ENCODE results near the gene MYL3.

MYL3 gene

DNA sequence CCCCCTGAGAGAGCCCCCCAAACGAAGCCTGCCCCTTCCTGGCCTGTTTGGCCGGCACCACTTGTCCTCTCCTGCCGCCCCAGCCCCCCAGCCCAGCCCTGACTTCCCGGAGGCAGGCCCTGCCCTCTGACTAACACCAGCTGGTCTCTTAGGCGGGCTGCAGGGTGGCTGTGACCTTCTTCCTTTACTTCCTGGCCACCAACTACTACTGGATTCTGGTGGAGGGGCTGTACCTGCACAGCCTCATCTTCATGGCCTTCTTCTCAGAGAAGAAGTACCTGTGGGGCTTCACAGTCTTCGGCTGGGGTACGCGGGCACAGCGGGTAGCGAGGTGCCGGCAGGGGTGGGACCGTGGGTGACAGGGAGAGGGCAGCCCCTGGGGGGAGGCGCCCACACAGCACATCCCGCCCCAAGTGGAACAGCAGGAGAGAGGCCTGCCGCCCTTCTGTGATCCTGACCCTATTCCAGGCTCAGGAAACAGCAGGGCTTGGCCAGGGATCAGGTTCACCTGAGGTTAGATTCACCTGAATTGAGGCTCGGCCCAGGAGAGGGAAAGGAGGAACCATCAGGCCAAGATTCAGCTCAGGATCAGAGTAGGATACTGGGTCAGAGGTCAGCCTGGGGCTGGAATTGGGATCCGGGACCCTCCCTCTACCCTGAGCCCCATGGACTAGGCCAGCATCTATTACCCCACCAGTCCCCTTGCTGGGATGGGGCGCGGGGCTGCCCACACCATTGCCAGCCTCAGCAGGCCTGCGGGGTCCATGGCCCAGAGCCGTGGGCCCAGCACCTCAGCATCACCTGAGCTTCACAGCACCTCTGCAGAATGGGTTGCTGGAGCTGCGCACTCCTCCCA is 36.1 kb upstream of the MYL3 start:
- DNase-seq = no peak

DNA sequence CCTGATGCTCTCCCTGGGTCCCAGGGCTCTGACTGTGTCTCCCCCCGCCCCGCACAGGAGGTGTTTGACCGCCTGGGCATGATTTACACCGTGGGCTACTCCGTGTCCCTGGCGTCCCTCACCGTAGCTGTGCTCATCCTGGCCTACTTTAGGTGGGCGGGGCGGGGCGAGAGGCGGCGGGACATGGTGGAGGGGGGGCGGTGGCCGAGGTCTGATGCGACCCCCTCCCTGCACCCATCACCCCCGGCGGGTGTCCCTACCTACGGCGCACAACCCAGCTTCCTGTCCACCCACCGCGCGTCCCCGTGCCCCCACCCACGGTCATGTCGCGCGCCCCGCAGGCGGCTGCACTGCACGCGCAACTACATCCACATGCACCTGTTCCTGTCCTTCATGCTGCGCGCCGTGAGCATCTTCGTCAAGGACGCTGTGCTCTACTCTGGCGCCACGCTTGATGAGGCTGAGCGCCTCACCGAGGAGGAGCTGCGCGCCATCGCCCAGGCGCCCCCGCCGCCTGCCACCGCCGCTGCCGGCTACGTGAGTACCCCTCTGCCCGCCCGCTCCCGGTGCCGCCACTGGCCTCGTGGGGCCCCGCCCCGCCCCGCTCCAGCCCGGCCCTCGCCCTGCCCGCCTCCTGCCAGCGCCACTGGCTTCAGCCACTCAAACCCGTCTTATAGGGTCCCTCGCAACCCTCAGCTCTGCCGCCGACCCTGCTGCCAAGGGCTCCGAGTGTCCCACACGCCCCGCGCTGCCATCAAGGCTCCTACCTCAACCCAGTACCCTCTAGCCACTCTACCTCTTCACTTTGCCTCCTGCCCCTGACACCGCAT is 35.3 kb upstream of the MYL3 start:
- no peak for DNase-seq

DNA sequence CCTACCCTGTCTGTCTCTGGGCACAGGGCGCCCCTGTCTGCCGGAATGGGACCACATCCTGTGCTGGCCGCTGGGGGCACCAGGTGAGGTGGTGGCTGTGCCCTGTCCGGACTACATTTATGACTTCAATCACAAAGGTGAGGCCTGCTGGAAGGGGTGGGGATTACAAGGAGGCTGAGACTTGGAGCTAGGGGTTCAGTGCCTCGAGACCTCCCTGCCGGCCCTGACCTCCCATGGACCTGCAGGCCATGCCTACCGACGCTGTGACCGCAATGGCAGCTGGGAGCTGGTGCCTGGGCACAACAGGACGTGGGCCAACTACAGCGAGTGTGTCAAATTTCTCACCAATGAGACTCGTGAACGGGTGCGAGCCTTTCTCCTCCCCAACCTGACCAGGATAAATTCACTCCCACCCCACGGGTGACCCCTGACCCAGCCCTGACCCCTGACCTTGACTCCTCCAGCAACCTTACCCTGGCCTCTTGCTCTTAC is 34.6 kb upstream of the MYL3 start:
- DNase-seq = no peak

DNA sequence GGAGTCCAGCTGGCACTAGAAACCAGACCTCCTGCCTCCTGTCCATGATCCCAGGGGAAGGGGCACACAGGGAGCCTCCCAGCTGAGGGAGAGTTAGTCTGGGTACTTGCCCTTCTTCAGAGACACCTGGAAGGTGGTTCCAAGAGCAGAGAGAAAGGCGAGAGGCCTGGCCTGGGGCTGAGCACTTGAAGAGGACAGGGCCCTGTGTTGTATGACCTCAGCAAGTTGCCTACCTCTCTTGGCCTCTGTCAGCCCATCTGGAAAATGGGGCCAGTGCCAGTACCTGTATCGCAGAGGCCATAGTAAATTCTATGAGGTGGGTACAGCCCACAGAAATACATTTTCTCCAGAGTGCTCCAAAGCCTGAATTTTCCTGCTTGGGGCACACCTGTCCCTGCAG is 33.8 kb upstream of the MYL3 start:
- no peak for DNase-seq

DNA sequence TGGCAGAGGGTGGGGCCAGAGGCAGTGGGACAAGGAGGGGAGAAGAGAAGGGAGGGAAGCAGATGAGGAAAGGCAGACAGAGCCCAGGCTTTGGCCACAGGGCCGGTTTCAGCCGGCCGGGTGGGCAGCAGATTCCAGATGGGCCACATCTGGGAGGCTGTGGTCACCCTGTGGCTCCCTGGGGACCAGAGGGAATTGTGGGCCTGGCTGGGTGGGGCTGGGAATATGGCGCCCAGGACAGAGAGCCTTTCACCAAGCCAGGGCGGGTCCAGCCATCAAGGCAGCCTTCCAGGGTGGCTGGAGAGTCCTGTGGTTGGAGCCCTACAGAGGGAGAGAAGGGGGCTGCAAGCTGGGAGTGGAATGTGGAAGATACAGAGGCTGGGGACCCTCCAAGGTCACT is 33.1 kb upstream of the MYL3 start:
- no peak for DNase-seq

DNA sequence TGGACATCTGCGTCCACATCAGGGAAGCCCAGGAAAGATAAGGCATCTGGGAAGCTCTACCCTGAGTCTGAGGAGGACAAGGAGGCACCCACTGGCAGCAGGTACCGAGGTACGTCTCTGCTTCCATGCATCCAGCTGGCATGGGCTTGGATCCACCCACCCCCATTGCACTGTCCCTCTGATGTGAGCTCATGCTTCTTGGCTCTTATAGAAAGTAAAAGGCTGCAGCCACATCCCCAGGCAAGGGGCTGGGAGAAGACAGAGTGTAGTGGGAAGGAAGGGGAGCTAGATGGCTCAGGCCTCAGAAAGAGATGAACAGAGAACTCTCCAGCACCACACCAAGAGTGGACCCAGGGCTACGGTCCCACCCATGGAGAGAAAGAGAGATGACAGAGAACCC is 32.5 kb upstream of the MYL3 start:
- no peak for DNase-seq

DNA sequence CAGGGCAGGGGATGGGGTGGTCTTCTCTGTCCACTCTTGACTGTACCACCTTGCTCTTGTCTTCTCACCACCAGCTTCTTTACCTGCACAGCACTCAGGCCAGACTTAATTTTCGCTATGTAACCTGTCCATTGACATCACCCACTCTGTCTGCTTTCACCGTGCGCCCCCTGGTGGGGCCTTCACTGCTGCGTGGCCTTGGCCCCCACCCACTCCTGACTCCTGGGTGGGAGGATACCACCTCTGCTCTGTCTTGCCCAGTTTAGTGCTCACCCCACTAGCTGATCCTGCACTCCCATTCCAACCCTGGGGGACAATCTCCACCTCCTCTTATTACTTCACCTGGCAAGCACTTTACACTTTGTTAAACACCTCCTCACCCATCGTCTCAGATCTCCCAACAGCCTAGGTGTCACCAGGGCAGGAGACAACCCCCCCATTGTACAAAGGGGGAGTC is 32.0 kb upstream of the MYL3 start:
- DNase-seq = no peak

DNA sequence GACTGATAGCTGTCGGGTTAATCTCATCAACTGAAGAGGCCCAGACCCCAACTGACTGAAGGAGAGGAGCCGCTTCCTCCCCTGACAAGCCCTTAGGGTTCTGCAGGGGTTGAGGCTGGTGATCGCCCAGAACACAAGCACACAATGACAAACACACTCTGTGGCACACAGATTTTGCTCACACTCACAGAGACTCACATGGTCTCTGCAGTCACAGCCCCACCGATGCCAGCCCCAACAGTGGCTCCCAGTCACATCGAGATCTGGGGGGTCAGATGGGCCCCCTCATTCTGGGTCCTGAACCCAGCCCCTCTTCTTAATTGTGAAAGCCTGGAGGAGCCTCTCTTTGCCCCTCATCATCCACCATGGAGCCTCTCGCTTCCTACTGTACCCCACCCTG is 31.0 kb upstream of the MYL3 start:
- DNase-seq = no peak

DNA sequence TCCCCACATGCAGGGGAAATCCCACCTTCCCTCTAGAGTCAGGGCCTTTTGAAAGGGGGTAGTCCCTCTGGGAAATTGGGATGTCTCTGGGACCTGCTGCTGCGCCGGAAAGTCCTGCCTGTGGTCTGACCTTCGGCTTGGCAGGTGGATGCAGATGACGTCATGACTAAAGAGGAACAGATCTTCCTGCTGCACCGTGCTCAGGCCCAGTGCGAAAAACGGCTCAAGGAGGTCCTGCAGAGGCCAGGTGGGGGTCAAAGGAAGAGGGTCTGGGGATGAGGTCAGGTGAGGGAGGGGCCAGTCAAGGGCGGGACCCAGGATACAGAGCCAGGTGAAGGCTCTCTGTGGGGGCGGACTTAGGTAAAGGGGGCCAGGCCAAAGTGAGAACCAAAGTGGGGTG is 30.5 kb upstream of the MYL3 start:
- no peak for DNase-seq

DNA sequence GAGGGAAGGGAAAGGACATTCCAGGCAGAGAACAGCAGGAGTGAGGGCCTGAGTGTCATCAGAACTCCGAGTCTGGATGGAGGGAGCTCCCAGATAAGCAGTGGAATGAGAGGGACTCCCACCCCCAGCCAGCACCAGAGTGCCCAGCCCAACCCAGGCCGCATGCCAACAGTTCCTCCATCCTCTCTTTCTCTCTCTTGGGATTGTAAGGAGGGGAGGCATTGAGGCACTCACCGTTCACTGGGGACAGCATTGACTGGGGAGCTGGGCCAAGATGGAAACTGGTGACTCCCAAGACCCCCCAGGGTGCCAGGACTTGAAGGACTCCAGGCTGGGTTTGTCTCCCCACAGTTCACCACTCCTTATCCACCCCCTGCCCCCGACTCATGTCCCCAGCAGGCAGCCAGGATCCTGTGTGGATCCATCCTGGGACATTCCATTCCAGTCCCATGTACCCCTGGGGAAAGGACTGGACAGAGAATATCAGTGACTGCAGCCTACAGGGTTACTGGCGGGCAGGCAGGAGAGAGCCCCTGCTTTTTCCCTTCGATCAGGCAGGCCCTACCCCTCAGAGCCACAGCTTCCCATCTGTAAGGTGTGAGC is 30.0 kb upstream of the MYL3 start:
- no peak for DNase-seq

DNA sequence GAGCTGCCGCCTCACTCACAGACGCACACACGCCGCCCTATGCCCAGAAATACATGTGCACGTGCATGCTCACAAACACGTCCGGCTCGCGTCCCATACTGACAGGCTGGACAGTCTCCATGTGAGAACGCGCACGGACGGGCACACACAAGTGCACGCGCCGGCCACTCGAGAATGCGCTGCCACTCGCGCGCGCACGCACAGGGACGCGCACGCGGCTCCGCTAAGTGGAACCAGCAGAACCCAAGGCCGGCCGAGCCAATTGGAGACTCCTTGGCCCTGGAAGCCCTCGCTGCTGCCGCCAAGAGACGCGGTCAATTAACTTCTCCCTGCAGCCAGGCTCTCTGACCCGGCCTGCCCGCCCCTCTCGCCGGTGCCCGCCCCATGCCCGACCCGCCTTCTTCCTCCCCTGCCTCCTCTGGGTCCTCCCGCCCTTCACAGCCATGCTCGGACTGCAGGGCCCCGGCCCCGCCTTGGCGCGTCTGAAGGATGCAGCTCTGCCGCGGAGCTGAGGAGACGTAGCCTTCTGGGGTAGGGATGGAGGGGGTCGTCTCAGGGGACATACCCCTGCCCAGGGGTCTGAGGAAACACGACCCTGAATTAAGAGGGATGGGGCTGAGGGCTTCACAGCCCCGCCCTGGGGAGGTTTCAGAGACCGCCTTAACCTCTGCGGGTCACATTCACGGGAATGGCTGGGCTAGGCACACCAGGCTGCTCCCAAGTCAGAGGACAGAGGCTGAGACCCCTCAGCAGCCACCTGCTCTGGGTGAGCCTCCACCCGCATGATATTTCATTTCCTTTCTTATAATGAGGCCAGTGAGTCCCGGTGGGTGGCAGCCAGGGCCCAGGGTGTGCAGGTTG is 29.3 kb upstream of the MYL3 start:
- DNase-seq = peak; percentile 42

DNA sequence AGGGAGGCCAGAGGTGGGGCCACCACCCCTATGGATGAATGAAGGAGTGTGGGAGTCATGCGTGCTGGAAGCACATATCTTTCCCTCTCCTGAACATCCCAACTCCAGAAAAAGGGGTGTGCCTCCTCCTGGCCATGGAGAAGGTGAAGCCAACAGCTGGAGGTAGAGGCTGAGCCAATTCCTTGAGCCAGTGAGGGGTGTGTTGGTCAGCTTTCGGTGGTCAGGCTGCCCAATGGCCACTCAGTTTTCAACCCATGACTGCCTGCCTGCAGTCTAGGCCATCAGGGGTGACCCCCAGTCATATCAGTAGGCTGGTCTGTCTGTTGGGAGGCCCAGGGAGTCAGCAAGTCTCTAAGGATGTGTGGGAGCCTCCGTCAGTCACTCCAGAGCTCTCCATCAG is 27.9 kb upstream of the MYL3 start:
- DNase-seq = no peak

DNA sequence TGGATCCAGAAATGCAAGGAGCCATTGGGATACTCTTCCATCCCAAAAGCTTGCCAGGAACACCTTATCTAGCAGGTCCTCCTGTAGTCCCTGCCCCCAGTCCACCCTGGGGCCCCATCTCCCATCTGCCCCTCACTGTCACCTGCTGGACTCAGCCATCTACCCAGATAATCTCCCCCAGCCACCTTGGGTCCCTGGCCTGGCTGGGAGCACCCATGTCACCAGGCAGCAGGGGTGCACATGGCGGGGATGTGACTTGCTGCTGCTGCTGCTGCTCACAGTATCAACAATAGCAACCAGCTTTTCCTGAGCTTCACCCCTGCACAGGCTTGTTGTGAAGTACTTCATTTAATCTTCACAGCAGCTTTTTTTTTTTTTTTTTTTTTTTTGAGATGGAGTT is 26.9 kb upstream of the MYL3 start:
- DNase-seq = no peak

DNA sequence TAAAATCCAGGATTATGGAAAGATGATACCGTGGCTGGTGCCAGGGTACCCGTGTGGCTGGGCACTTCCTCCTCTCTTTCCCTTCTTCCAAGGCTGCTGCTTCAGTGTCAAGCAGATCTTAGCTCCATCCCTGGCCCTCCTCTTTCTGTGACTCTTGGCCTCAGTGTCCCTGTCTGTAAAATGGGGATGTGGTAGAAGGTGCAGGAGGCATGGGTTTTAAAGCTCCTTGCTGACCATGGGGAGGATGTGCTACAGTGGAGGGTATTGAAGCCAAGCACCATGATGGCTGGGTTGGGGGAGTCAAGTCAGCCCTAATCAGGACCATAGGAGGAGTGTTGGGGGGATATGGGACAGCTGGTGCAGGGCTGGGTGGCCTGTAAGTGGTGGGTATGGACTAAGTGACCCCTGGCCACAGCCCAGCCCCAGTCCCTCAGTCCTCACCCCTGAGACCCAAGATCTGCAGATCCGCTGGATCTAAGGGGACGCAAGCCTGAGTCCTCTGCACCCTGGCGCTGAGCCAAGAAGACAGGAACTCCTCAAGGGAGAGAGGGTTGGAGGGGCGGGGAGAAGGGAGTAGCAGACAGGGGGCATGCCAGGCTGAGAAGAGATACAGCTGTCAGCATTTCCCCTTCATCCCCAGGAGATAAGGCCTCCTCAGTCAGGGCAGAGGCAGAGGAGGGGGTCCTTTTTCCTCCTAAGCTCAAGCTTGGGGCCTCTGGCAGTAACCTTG is 26.3 kb upstream of the MYL3 start:
- no peak for DNase-seq

DNA sequence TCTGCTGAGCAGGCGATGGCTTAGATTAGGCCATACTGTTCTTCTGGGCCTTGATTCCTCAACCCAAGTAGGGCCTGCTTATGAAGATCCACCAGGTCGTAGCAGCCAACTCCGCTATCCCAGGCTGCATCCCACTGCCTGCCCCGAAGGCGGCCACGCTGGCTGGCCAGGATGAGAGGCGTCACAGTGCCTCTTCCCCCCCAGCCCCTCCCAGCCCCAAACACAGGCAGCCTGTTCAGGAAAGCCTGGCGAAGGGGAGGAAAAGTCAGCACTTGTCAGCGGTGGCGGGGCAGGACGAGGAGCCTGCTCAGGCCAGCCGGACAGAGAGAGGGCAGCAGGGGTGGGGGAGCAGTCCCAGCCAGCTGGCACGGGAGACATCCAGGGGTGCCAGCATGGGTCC is 25.5 kb upstream of the MYL3 start:
- no peak for DNase-seq

DNA sequence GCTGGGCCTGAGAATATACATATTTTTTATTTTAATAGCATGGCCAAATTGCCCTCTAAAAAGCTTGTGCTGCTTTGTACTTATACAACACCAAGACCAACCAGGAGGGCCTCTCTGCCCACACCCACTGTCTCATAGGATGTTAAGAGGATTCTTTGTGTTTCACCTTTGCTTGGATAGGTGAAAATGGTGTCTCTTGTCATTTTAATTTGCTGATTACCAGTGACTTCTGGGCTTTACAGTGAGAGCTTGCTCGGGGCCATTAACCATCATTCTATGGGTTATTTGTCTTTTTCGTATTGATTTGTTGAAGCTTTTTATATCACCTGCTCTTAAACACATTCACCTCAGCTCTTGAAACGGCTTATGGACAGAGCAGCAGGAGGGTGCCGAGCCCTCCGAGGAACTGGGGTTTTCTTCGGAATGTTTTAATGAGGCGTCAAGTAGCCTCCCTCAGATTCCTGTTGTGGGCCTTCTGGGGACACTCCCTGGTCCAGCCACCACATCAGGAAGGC is 24.8 kb upstream of the MYL3 start:
- DNase-seq = no peak

DNA sequence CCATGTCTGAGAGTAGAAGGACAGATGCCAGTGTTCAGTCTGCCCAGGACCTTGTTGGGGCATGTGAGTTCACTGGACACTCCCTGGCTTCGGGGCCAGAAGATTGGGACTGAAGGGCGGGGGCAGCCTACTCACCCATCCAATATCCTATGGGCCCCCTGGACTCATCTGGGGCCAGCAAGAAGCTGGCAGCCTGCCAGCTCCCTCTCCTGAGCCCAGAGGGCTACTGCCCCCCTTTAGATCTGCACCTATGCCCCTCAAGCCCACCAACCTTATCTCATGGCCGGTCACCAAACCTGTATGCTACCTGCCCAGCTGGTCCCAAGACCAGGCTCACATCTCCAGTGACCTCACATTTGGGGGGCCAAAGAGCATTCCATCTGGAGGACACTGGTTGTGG is 22.4 kb upstream of the MYL3 start:
- DNase-seq = no peak

DNA sequence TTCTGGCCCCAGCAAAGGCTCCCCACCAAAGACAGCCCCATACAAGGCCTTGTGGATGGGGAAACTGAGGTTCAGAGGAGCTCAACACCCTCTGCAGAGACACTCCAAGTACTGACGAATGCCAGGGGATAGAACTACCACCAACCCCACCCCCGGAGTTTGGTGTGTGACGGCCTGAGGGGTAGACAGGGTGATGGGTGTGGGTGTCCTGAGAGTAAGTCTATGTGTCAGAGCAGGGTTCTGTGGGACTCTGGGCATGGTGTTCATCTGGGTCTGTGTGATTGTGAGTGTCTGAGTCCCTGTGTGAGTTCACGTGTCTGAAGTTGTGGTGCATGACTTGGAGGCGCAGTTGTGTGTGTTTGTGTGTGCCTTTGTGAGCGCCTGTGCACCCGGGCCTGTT is 21.7 kb upstream of the MYL3 start:
- no peak for DNase-seq

DNA sequence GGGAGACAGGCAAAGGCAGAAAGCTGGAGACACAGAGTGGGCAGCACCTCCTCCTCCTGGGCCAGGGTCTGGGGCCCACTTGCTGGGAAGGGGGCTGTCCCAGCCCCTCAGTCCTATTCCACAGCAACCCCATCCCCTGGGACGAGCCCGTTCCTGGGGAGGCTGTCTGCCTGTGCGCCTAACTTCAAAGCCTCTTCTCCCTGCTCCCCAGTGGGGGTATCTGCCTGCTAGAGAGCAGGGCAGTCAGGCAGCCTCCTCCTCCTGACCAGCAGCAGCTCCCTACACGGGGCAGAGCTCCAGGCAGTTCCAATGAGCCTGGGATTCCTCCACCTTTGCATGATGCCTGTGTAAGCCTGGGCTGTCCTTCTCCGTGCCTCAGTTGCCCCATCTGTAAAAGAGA is 21.2 kb upstream of the MYL3 start:
- DNase-seq = no peak

DNA sequence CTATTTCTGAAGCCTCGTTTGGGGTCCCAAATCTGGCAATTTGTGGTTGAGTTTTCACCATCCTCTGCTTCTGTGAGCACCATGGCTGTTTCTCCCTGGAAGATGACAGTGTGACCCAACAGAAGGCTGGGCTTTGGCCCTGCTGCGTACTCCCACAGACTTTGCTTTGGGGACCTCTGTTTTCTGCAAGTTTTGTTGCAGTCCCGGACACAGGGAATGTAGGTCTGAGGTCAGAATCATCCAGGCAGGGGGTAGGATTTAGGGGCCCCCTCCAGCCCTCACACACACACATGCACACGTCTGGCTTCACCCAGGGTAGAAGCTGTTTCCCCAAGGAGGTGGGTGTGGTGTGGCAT is 20.6 kb upstream of the MYL3 start:
- no peak for DNase-seq

DNA sequence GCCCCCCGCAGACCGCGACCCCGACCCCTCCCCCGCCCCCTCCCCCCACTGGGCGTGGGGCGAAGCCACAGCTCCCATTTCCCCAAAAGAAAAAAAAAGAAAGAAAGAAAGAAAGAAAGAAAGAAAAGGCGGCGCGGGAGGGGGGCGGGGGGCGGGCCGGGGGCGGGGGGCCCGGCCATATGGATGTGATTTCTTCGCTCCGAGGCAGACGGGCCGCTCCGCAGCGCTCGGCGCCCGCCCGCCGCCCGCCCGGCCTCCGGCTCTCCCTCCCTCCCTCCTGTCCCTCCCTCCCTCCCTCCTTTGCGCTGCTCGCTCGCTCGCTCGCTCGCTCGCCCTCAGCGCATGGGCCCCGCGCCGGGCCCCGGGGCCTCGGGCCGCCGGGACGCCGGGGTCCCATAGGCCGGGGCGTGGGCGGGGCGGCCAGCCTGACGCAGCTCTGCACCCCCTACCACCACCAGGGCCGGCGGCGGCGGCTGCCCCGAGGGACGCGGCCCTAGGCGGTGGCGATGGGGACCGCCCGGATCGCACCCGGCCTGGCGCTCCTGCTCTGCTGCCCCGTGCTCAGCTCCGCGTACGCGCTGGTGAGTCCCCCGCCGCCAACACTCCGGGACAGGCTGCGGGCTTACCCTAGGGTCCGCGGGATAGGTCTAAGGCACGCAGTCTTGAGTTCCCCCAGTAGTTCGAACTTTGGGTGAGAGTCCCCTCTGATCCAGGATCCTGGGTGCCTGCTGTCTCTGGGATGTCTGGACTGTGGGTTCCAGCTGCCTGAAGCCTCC is 20.0 kb upstream of the MYL3 start:
- no peak for DNase-seq

Data from GF-D8 (cell line).